ENCODE data around the gene CFAP61.

- TF ChIP-seq POLR2AphosphoS5 (IDR thresholded peaks at IDR 0.05) (no peak), CTCF (IDR thresholded peaks at IDR 0.05) (no peak)
These were observed 178.4 kb downstream of the CFAP61 start for GRCh38 chr20:20230741-20231140.
